ENCODE measurements around the gene SPG7.

Gene SPG7

GRCh38 chr16:89504091-89504490 lies 4.1 kb upstream of the SPG7 start:
- no peak overlapping the region for H4K12ac ChIP-seq (ENCODE audit: low read depth, low read length)
- no peak overlapping the region for H4K91ac ChIP-seq (ENCODE audit: low read depth, low read length)
- no peak overlapping the region for H2AK5ac ChIP-seq (ENCODE audit: low read length)
- no peak overlapping the region for H2AFZ ChIP-seq (ENCODE audit: insufficient read depth, low read length, poor library complexity)
- H3K27ac ChIP-seq (ENCODE audit: low read depth, low read length): no peak overlapping the region
- H2BK5ac ChIP-seq (ENCODE audit: low read depth, low read length, poor library complexity): no peak overlapping the region
- H2BK12ac ChIP-seq (ENCODE audit: low read length): no peak overlapping the region
- H2BK120ac ChIP-seq (ENCODE audit: insufficient read depth, low read length, poor library complexity): no peak overlapping the region
- H3K79me1 ChIP-seq (ENCODE audit: low read length): peaks cover 11% of the 10 kb centered on the region
- DNase-seq: no peak
- H3K79me2 ChIP-seq (ENCODE audit: control insufficient read depth, insufficient read depth, low read length, poor library complexity): peaks cover 12% of the 10 kb centered on the region
- no peak overlapping the region for H3K23ac ChIP-seq (ENCODE audit: low read length)
- H3K4me3 ChIP-seq (ENCODE audit: low read depth, low read length): no peak overlapping the region
- no peak overlapping the region for H3K18ac ChIP-seq (ENCODE audit: low read length)
- no peaks in the 10 kb centered on the region for H3K27me3 ChIP-seq (ENCODE audit: insufficient read depth, low read length)
- WGBS (ENCODE audit: extremely low coverage, insufficient coverage, insufficient read length): no CpG with 5 or more reads among the region's 7 CpGs
- peaks cover 8 to 12% of the 10 kb centered on the region in 2 experiments for H3K4me1 ChIP-seq (ENCODE audit: control insufficient read depth in 1 of 2, insufficient read depth in 2 of 2, low read length in 2 of 2)
- H3K4ac ChIP-seq (ENCODE audit: low read depth, low read length): no peak overlapping the region
- no peak overlapping the region for H3K4me2 ChIP-seq (ENCODE audit: low read length)
- no peaks in the 10 kb centered on the region for H3K36me3 ChIP-seq (ENCODE audit: control insufficient read depth in 1 of 2, insufficient read depth in 2 of 2, low read length in 2 of 2)
- no peak overlapping the region for H3K9ac ChIP-seq (ENCODE audit: low read length)
- no peaks in the 10 kb centered on the region for H3K9me3 ChIP-seq (ENCODE audit: insufficient read depth, low read depth, low read length)
- H3K14ac ChIP-seq (ENCODE audit: low read length): no peak overlapping the region
- no peak overlapping the region for H4K8ac ChIP-seq (ENCODE audit: low read depth, low read length)

GRCh38 chr16:89505204-89506112 lies 2.7 kb upstream of the SPG7 start:
- Histone ChIP-seq H4K12ac (ENCODE audit: low read depth, low read length) (no peak overlapping the region), H2BK5ac (ENCODE audit: low read depth, low read length, poor library complexity) (no peak overlapping the region), H4K91ac (ENCODE audit: low read depth, low read length) (no peak overlapping the region), H3K36me3 (ENCODE audit: control insufficient read depth in 1 of 2, insufficient read depth in 2 of 2, low read length in 2 of 2) (peaks cover under 1 to 1% of the 10 kb centered on the region in 2 experiments), H3K9ac (ENCODE audit: low read length) (no peak overlapping the region), H2AFZ (ENCODE audit: insufficient read depth, low read length, poor library complexity) (no peak overlapping the region), H3K27ac (ENCODE audit: low read depth, low read length) (no peak overlapping the region), H3K27me3 (ENCODE audit: insufficient read depth, low read length) (no peaks in the 10 kb centered on the region), H2AK5ac (ENCODE audit: low read length) (no peak overlapping the region), H3K9me3 (ENCODE audit: insufficient read depth, low read depth, low read length) (no peaks in the 10 kb centered on the region), H3K4me3 (ENCODE audit: low read depth, low read length) (no peak overlapping the region), H3K79me1 (ENCODE audit: low read length) (peaks cover 11% of the 10 kb centered on the region), H3K4me1 (ENCODE audit: control insufficient read depth in 1 of 2, insufficient read depth in 2 of 2, low read length in 2 of 2) (peaks cover 8 to 12% of the 10 kb centered on the region in 2 experiments), H3K23ac (ENCODE audit: low read length) (peak overlapping the region; percentile 48), H3K18ac (ENCODE audit: low read length) (no peak overlapping the region), H3K4ac (ENCODE audit: low read depth, low read length) (no peak overlapping the region), H2BK120ac (ENCODE audit: insufficient read depth, low read length, poor library complexity) (no peak overlapping the region), H3K14ac (ENCODE audit: low read length) (no peak overlapping the region), H4K8ac (ENCODE audit: low read depth, low read length) (no peak overlapping the region), H3K4me2 (ENCODE audit: low read length) (no peak overlapping the region), H3K79me2 (ENCODE audit: control insufficient read depth, insufficient read depth, low read length, poor library complexity) (peaks cover 12% of the 10 kb centered on the region), H2BK12ac (ENCODE audit: low read length) (no peak overlapping the region)
- DNase-seq: peak; percentile 50 to 51
- WGBS (ENCODE audit: extremely low coverage, insufficient coverage, insufficient read length): no CpG with 5 or more reads among the region's 20 CpGs

GRCh38 chr16:89506113-89506504 lies 2.1 kb upstream of the SPG7 start:
- no peak overlapping the region for H2BK120ac ChIP-seq (ENCODE audit: insufficient read depth, low read length, poor library complexity)
- H2AFZ ChIP-seq (ENCODE audit: insufficient read depth, low read length, poor library complexity): no peak overlapping the region
- peaks cover 8 to 12% of the 10 kb centered on the region in 2 experiments for H3K4me1 ChIP-seq (ENCODE audit: control insufficient read depth in 1 of 2, insufficient read depth in 2 of 2, low read length in 2 of 2)
- H3K27me3 ChIP-seq (ENCODE audit: insufficient read depth, low read length): no peaks in the 10 kb centered on the region
- no peak for DNase-seq
- H3K4ac ChIP-seq (ENCODE audit: low read depth, low read length): no peak overlapping the region
- no CpG with 5 or more reads among the region's 4 CpGs for WGBS (ENCODE audit: extremely low coverage, insufficient coverage, insufficient read length)
- no peak overlapping the region for H3K23ac ChIP-seq (ENCODE audit: low read length)
- peaks cover 6 to 7% of the 10 kb centered on the region in 2 experiments for H3K36me3 ChIP-seq (ENCODE audit: control insufficient read depth in 1 of 2, insufficient read depth in 2 of 2, low read length in 2 of 2)
- peaks cover 12% of the 10 kb centered on the region for H3K79me2 ChIP-seq (ENCODE audit: control insufficient read depth, insufficient read depth, low read length, poor library complexity)
- no peak overlapping the region for H3K9ac ChIP-seq (ENCODE audit: low read length)
- H4K12ac ChIP-seq (ENCODE audit: low read depth, low read length): no peak overlapping the region
- no peak overlapping the region for H4K91ac ChIP-seq (ENCODE audit: low read depth, low read length)
- H2BK12ac ChIP-seq (ENCODE audit: low read length): no peak overlapping the region
- no peak overlapping the region for H4K8ac ChIP-seq (ENCODE audit: low read depth, low read length)
- no peak overlapping the region for H3K27ac ChIP-seq (ENCODE audit: low read depth, low read length)
- H3K18ac ChIP-seq (ENCODE audit: low read length): no peak overlapping the region
- H2BK5ac ChIP-seq (ENCODE audit: low read depth, low read length, poor library complexity): no peak overlapping the region
- H3K14ac ChIP-seq (ENCODE audit: low read length): no peak overlapping the region
- no peak overlapping the region for H3K4me2 ChIP-seq (ENCODE audit: low read length)
- H3K79me1 ChIP-seq (ENCODE audit: low read length): peaks cover 11% of the 10 kb centered on the region
- H2AK5ac ChIP-seq (ENCODE audit: low read length): no peak overlapping the region
- H3K4me3 ChIP-seq (ENCODE audit: low read depth, low read length): no peak overlapping the region
- no peaks in the 10 kb centered on the region for H3K9me3 ChIP-seq (ENCODE audit: insufficient read depth, low read depth, low read length)

GRCh38 chr16:89506791-89507191 lies 1.4 kb upstream of the SPG7 start:
- Histone ChIP-seq H4K12ac (ENCODE audit: low read depth, low read length) (peak overlapping the region; percentile 13), H3K79me2 (ENCODE audit: control insufficient read depth, insufficient read depth, low read length, poor library complexity) (peaks cover 12% of the 10 kb centered on the region), H3K27ac (ENCODE audit: low read depth, low read length) (no peak overlapping the region), H2BK12ac (ENCODE audit: low read length) (no peak overlapping the region), H4K8ac (ENCODE audit: low read depth, low read length) (no peak overlapping the region), H3K14ac (ENCODE audit: low read length) (no peak overlapping the region), H3K9ac (ENCODE audit: low read length) (peak overlapping the region; percentile 68), H3K4me1 (ENCODE audit: control insufficient read depth in 1 of 2, insufficient read depth in 2 of 2, low read length in 2 of 2) (peaks cover 8 to 12% of the 10 kb centered on the region in 2 experiments), H2AK5ac (ENCODE audit: low read length) (no peak overlapping the region), H3K23ac (ENCODE audit: low read length) (no peak overlapping the region), H3K4ac (ENCODE audit: low read depth, low read length) (no peak overlapping the region), H3K27me3 (ENCODE audit: insufficient read depth, low read length) (no peaks in the 10 kb centered on the region), H2AFZ (ENCODE audit: insufficient read depth, low read length, poor library complexity) (no peak overlapping the region), H3K9me3 (ENCODE audit: insufficient read depth, low read depth, low read length) (no peaks in the 10 kb centered on the region), H3K18ac (ENCODE audit: low read length) (no peak overlapping the region), H3K36me3 (ENCODE audit: control insufficient read depth in 1 of 2, insufficient read depth in 2 of 2, low read length in 2 of 2) (peaks cover 10 to 11% of the 10 kb centered on the region in 2 experiments), H3K79me1 (ENCODE audit: low read length) (peaks cover 11% of the 10 kb centered on the region), H3K4me3 (ENCODE audit: low read depth, low read length) (no peak overlapping the region), H2BK5ac (ENCODE audit: low read depth, low read length, poor library complexity) (no peak overlapping the region), H2BK120ac (ENCODE audit: insufficient read depth, low read length, poor library complexity) (no peak overlapping the region), H3K4me2 (ENCODE audit: low read length) (peak overlapping the region; percentile 91), H4K91ac (ENCODE audit: low read depth, low read length) (no peak overlapping the region)
- DNase-seq: no peak
- WGBS (ENCODE audit: extremely low coverage, insufficient coverage, insufficient read length): no CpG with 5 or more reads among the region's 15 CpGs

All from trophoblast cell (in vitro differentiated cells and primary cell).